IMR-90 (cell line): ENCODE data around the gene MYO7B.

Experiments used
- BHLHE40 ChIP-seq: fragments of 150-350 bp; IDR thresholded peaks from 2 replicates; pipeline ENCODE4 v1.6.1; 2016; ENCODE audit warnings: mild to moderate bottlenecking, low read depth, low read length
- CEBPB ChIP-seq: IDR thresholded peaks from 2 replicates; pipeline ENCODE4 v1.6.1; 2012; ENCODE audit warnings: low read depth, low read length, improper control_type of control experiment
- CHD1 ChIP-seq: IDR thresholded peaks from 2 replicates; pipeline ENCODE4 v1.6.1; 2012; ENCODE audit warnings: low read depth, low read length, improper control_type of control experiment
- FOS ChIP-seq: fragments of 150-350 bp; IDR thresholded peaks from 2 replicates; pipeline ENCODE4 v1.6.1; 2016; ENCODE audit warnings: low read depth, low read length
- MAFK ChIP-seq: IDR thresholded peaks from 2 replicates; pipeline ENCODE4 v1.6.1; 2012; ENCODE audit warnings: low read depth, low read length, improper control_type of control experiment
- MXI1 ChIP-seq: IDR thresholded peaks from 2 replicates; pipeline ENCODE4 v1.6.1; 2012; ENCODE audit warnings: low read depth, mild to moderate bottlenecking, low read length, moderate library complexity, borderline replicate concordance
- NFE2L2 ChIP-seq: fragments of 150-350 bp; IDR thresholded peaks from 2 replicates; pipeline ENCODE4 v1.6.1; 2016; ENCODE audit warnings: low read depth, mild to moderate bottlenecking, low read length
- POLR2A ChIP-seq: IDR thresholded peaks from 2 replicates; pipeline ENCODE4 v1.6.1; 2012; ENCODE audit warnings: mild to moderate bottlenecking, low read depth, low read length
- RAD21 ChIP-seq: IDR thresholded peaks from 2 replicates; pipeline ENCODE4 v1.6.1; 2012; ENCODE audit warnings: low read length, improper control_type of control experiment
- RCOR1 ChIP-seq: IDR thresholded peaks from 2 replicates; pipeline ENCODE4 v1.6.1; 2012; ENCODE audit warnings: mild to moderate bottlenecking, low read length, improper control_type of control experiment; ENCODE audit not compliant: insufficient replicate concordance
- RFX5 ChIP-seq: IDR thresholded peaks from 2 replicates; pipeline ENCODE4 v1.8.0; 2012; ENCODE audit warnings: low read depth, mild to moderate bottlenecking, low read length, moderate library complexity
- SMC3 ChIP-seq: fragments of 150-350 bp; IDR thresholded peaks from 2 replicates; pipeline ENCODE4 v1.6.1; 2016; ENCODE audit warnings: low read depth, mild to moderate bottlenecking, antibody characterized with exemption, low read length, moderate library complexity
- TF ChIP-seq, protein P1 (sequence below): conservative IDR thresholded peaks from 2 replicates; pipeline ENCODE4 v1.5.1; 2012; ENCODE audit warnings: mild to moderate bottlenecking, low read depth, low read length, improper control_type of control experiment
- TF ChIP-seq, protein P2 (sequence below): fragments of 150-350 bp; IDR thresholded peaks from 2 replicates; pipeline ENCODE4 v1.6.1; 2017; ENCODE audit warnings: mild to moderate bottlenecking, antibody characterized with exemption, low read length, low read depth

DNA sequence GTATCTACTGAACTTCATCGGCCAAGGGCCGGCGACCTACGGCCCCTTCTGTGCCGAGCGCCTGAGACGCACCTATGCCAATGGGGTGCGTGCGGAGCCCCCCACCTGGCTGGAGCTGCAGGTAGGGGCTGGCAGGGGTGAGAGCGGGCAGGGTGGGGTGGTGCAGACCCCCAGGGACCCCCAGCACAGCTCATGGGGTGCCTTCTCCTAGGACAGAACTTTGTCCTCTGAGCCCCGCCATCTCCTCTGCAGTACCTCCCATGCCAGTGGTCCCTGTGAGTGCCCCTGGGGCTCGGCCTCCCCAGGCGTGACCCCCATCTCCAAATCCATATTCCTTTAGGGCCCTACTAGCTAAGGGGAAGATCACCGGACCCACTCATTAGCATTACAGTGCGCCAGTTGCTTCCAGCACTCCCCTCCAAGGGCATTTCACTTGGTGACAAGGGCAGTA is 86.5 kb downstream of the MYO7B start:
- TF ChIP-seq, protein P1, sequence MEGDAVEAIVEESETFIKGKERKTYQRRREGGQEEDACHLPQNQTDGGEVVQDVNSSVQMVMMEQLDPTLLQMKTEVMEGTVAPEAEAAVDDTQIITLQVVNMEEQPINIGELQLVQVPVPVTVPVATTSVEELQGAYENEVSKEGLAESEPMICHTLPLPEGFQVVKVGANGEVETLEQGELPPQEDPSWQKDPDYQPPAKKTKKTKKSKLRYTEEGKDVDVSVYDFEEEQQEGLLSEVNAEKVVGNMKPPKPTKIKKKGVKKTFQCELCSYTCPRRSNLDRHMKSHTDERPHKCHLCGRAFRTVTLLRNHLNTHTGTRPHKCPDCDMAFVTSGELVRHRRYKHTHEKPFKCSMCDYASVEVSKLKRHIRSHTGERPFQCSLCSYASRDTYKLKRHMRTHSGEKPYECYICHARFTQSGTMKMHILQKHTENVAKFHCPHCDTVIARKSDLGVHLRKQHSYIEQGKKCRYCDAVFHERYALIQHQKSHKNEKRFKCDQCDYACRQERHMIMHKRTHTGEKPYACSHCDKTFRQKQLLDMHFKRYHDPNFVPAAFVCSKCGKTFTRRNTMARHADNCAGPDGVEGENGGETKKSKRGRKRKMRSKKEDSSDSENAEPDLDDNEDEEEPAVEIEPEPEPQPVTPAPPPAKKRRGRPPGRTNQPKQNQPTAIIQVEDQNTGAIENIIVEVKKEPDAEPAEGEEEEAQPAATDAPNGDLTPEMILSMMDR = no peak
- TF ChIP-seq POLR2A (no peak), MXI1 (no peak), MAFK (no peak), CHD1 (no peak), RAD21 (no peak), CEBPB (no peak), RFX5 (no peak), SMC3 (no peak), RCOR1 (no peak), BHLHE40 (no peak), FOS (no peak), NFE2L2 (no peak)
- TF ChIP-seq, protein P2, sequence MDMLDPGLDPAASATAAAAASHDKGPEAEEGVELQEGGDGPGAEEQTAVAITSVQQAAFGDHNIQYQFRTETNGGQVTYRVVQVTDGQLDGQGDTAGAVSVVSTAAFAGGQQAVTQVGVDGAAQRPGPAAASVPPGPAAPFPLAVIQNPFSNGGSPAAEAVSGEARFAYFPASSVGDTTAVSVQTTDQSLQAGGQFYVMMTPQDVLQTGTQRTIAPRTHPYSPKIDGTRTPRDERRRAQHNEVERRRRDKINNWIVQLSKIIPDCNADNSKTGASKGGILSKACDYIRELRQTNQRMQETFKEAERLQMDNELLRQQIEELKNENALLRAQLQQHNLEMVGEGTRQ = no peak
